Uterus (tissue), 2 donors: ENCODE measurements around the gene GPR183.

ENCODE experiments used
- CTCF ChIP-seq, 4 experiments: fragments of 200-600 bp in 2 of 4; fragments of 450-650 bp in 2 of 4; sonication (generic) in 2 of 4; IDR thresholded peaks; one replicate each; pipeline ENCODE4 v1.5.1; 2016 to 2019; ENCODE audit warnings: antibody characterized with exemption in 4 of 4, mild to moderate bottlenecking in 2 of 4, moderate library complexity in 1 of 4
- POLR2A ChIP-seq, 2 donors: fragments of 450-650 bp; IDR thresholded peaks; one replicate each; pipeline ENCODE4 v1.6.1; 2016; ENCODE audit warnings: antibody characterized with exemption in 2 of 2, mild to moderate bottlenecking in 1 of 2, moderate library complexity in 1 of 2

- no peak for TF ChIP-seq POLR2A (IDR thresholded peaks at IDR 0.05)
- no peak for TF ChIP-seq CTCF (IDR thresholded peaks at IDR 0.05)
Observed at GRCh38 chr13:99246100-99246499, 61.1 kb downstream of the GPR183 start.
